ENCODE measurements around the gene C1orf167.
A peak's percentile ranks its signal among the peaks of the same experiment; 100 is the strongest.

Gene C1orf167

GRCh38 chr1:11784993-11785769, 23.2 kb downstream of the C1orf167 start:
- peak in 2 of 3 experiments; percentile 26 to 30 for DNase-seq (ENCODE audit: low read depth in 2 of 3, low spot score in 2 of 3)

- no peak for DNase-seq (ENCODE audit: low read depth in 2 of 3, low spot score in 2 of 3)
Measured at GRCh38 chr1:11786168-11786567, 24.2 kb downstream of the C1orf167 start.

GRCh38 chr1:11787251-11787803, 25.3 kb downstream of the C1orf167 start:
- no peak for DNase-seq (ENCODE audit: low read depth in 2 of 3, low spot score in 2 of 3)

GRCh38 chr1:11787804-11788436, 25.9 kb downstream of the C1orf167 start:
- DNase-seq (ENCODE audit: low read depth in 2 of 3, low spot score in 2 of 3) = no peak

GRCh38 chr1:11788549-11789053, 26.6 kb downstream of the C1orf167 start:
- DNase-seq (ENCODE audit: low read depth in 2 of 3, low spot score in 2 of 3) = no peak

GRCh38 chr1:11789126-11790067, 27.4 kb downstream of the C1orf167 start:
- no peak for DNase-seq (ENCODE audit: low read depth in 2 of 3, low spot score in 2 of 3)

- DNase-seq (ENCODE audit: low read depth in 2 of 3, low spot score in 2 of 3) = no peak
Measured at GRCh38 chr1:11790101-11790879, 28.3 kb downstream of the C1orf167 start.

- no peak for DNase-seq (ENCODE audit: low read depth in 2 of 3, low spot score in 2 of 3)
Measured at GRCh38 chr1:11790880-11791715, 29.1 kb downstream of the C1orf167 start.

- DNase-seq (ENCODE audit: low read depth in 2 of 3, low spot score in 2 of 3) = no peak
Measured at GRCh38 chr1:11792106-11792505, 30.1 kb downstream of the C1orf167 start.

GRCh38 chr1:11793819-11794218, 31.8 kb downstream of the C1orf167 start:
- no peak for DNase-seq (ENCODE audit: low read depth in 2 of 3, low spot score in 2 of 3)

- no peak for DNase-seq (ENCODE audit: low read depth in 2 of 3, low spot score in 2 of 3)
Measured at GRCh38 chr1:11794446-11795237, 32.6 kb downstream of the C1orf167 start.

GRCh38 chr1:11795238-11795890, 33.4 kb downstream of the C1orf167 start:
- no peak for DNase-seq (ENCODE audit: low read depth in 2 of 3, low spot score in 2 of 3)

GRCh38 chr1:11796036-11796828, 34.2 kb downstream of the C1orf167 start:
- DNase-seq (ENCODE audit: low read depth in 2 of 3, low spot score in 2 of 3) = no peak

- no peak for DNase-seq (ENCODE audit: low read depth in 2 of 3, low spot score in 2 of 3)
Measured at GRCh38 chr1:11797525-11798216, 35.7 kb downstream of the C1orf167 start.

- DNase-seq (ENCODE audit: low read depth in 2 of 3, low spot score in 2 of 3) = no peak
Measured at GRCh38 chr1:11799099-11799498, 37.1 kb downstream of the C1orf167 start.

GRCh38 chr1:11799896-11800295, 37.9 kb downstream of the C1orf167 start:
- DNase-seq (ENCODE audit: low read depth in 2 of 3, low spot score in 2 of 3) = no peak

- no peak for DNase-seq (ENCODE audit: low read depth in 2 of 3, low spot score in 2 of 3)
Measured at GRCh38 chr1:11800391-11800755, 38.4 kb downstream of the C1orf167 start.

Measured in activated CD8-positive, alpha-beta memory T cell treated with anti-CD3 and anti-CD28 coated beads for 48 hours (primary cell).